OCI-LY1 (cell line): ENCODE results near the gene INTS7.
"Not testable (repeated sequence)": the region's sequence is repeated elsewhere in the genome, so short reads cannot be mapped to it uniquely, and the experiment has no call there.

Experiments used
- H2AFZ ChIP-seq: fragments of 200-600 bp; sonication (generic), shearing (Covaris generic); 2 replicates; pipeline ENCODE4 v1.6.0; 2014; ENCODE audit warnings: antibody characterized with exemption, mild to moderate bottlenecking, low read length
- H3F3A ChIP-seq: fragments of 200-600 bp; sonication (generic), shearing (Covaris generic); 2 replicates; pipeline ENCODE4 v1.6.0; 2014; ENCODE audit warnings: mild to moderate bottlenecking, antibody characterized with exemption, low read length, moderate library complexity; ENCODE audit not compliant: insufficient read depth
- H3K27ac ChIP-seq: fragments of 200-600 bp; sonication (generic); 2 replicates; pipeline ENCODE4 v1.5.1; 2014; ENCODE audit warnings: low read length, mixed run types, mild to moderate bottlenecking, low read depth; ENCODE audit not compliant: poor library complexity, severe bottlenecking
- H3K27me3 ChIP-seq: fragments of 200-600 bp; sonication (generic); 2 replicates; pipeline ENCODE4 v1.6.0; 2014; ENCODE audit warnings: antibody characterized with exemption, mild to moderate bottlenecking, low read length, moderate library complexity; ENCODE audit not compliant: insufficient read depth
- H3K36me3 ChIP-seq: fragments of 200-600 bp; sonication (generic); 2 replicates; pipeline ENCODE4 v1.6.1; 2014; ENCODE audit warnings: mild to moderate bottlenecking, antibody characterized with exemption, low read length, moderate library complexity, mixed read lengths; ENCODE audit not compliant: insufficient read depth
- H3K4me1 ChIP-seq: fragments of 200-600 bp; sonication (generic); 2 replicates; pipeline ENCODE4 v1.5.1; 2014; ENCODE audit warnings: mild to moderate bottlenecking, low read length, moderate library complexity; ENCODE audit not compliant: insufficient read depth, severe bottlenecking
- H3K4me2 ChIP-seq: fragments of 200-600 bp; sonication (generic), shearing (Covaris generic); 2 replicates; pipeline ENCODE4 v1.6.1; 2014; ENCODE audit warnings: low read length
- H3K4me3 ChIP-seq: fragments of 200-600 bp; sonication (generic); 2 replicates; pipeline ENCODE4 v1.5.1; 2014; ENCODE audit warnings: low read length, low read depth, mild to moderate bottlenecking, mixed read lengths; ENCODE audit not compliant: poor library complexity, severe bottlenecking
- H3K79me2 ChIP-seq: fragments of 200-600 bp; shearing (Covaris generic); 2 replicates; pipeline ENCODE4 v1.6.1; 2016; ENCODE audit warnings: mixed run types, low read length, mixed read lengths; ENCODE audit not compliant: insufficient read depth
- H3K9ac ChIP-seq: fragments of 200-600 bp; sonication (generic), shearing (Covaris generic); 2 replicates; pipeline ENCODE4 v1.6.1; 2014; ENCODE audit warnings: mild to moderate bottlenecking, low read length, mixed read lengths
- H3K9me2 ChIP-seq: fragments of 200-600 bp; sonication (generic), shearing (Covaris generic); 2 replicates; pipeline ENCODE4 v1.6.1; 2014; ENCODE audit warnings: low read depth, mild to moderate bottlenecking, low read length, mixed read lengths
- H3K9me3 ChIP-seq: fragments of 200-600 bp; shearing (Covaris generic); 2 replicates; pipeline ENCODE4 v1.6.1; 2014; ENCODE audit warnings: low read length, mixed read lengths
- H4K20me1 ChIP-seq: fragments of 200-600 bp; sonication (generic), shearing (Covaris generic); 2 replicates; pipeline ENCODE4 v1.6.0; 2016; ENCODE audit warnings: mild to moderate bottlenecking, low read length; ENCODE audit not compliant: insufficient read depth
- CTCF ChIP-seq: fragments of 200-600 bp; sonication (generic), shearing (Covaris generic); IDR thresholded peaks from 2 replicates; pipeline ENCODE4 v1.5.1; 2017; ENCODE audit warnings: mild to moderate bottlenecking, antibody characterized with exemption, low read length, moderate library complexity, mixed read lengths
- EZH2 ChIP-seq: fragments of 200-600 bp; sonication (generic), shearing (Covaris generic); IDR thresholded peaks from 2 replicates; pipeline ENCODE4 v1.8.0; 2017; ENCODE audit warnings: borderline replicate concordance, mixed run types, mild to moderate bottlenecking, antibody characterized with exemption, low read length, moderate library complexity, mixed read lengths

INTS7 gene

GRCh38 chr1:211918843-211919414, 116.4 kb downstream of the INTS7 start:
- TF ChIP-seq EZH2: no peak
- TF ChIP-seq CTCF: no peak
- no peaks in the 10 kb centered on the region for H3K4me1 ChIP-seq
- H3K4me3 ChIP-seq: no peak overlapping the region
- H3F3A ChIP-seq: no peaks in the 10 kb centered on the region
- no peak overlapping the region for H3K9ac ChIP-seq
- no peaks in the 10 kb centered on the region for H3K27me3 ChIP-seq
- no peak overlapping the region for H2AFZ ChIP-seq
- H3K9me2 ChIP-seq: no peaks in the 10 kb centered on the region
- H3K4me2 ChIP-seq: no peak overlapping the region
- no peak overlapping the region for H3K27ac ChIP-seq
- no peaks in the 10 kb centered on the region for H3K36me3 ChIP-seq
- H4K20me1 ChIP-seq: no peaks in the 10 kb centered on the region
- no peaks in the 10 kb centered on the region for H3K9me3 ChIP-seq
- H3K79me2 ChIP-seq: no peaks in the 10 kb centered on the region

GRCh38 chr1:211916458-211916857, 118.9 kb downstream of the INTS7 start:
- not testable (repeated sequence) for H3K9me2 ChIP-seq, H3K27me3 ChIP-seq, H3F3A ChIP-seq, H3K36me3 ChIP-seq, H4K20me1 ChIP-seq, H3K4me1 ChIP-seq, H3K27ac ChIP-seq, H3K79me2 ChIP-seq, H3K9me3 ChIP-seq, H2AFZ ChIP-seq, H3K4me2 ChIP-seq, H3K4me3 ChIP-seq, H3K9ac ChIP-seq

GRCh38 chr1:211915924-211916323, 119.4 kb downstream of the INTS7 start:
- TF ChIP-seq CTCF: no peak
- TF ChIP-seq EZH2: no peak
- H3K79me2 ChIP-seq: no peaks in the 10 kb centered on the region
- H2AFZ ChIP-seq: no peak overlapping the region
- no peak overlapping the region for H3K4me2 ChIP-seq
- no peaks in the 10 kb centered on the region for H3K4me1 ChIP-seq
- H3K27ac ChIP-seq: no peak overlapping the region
- no peaks in the 10 kb centered on the region for H3F3A ChIP-seq
- no peak overlapping the region for H3K4me3 ChIP-seq
- no peak overlapping the region for H3K9ac ChIP-seq
- H3K9me2 ChIP-seq: no peaks in the 10 kb centered on the region
- H3K27me3 ChIP-seq: no peaks in the 10 kb centered on the region
- H3K9me3 ChIP-seq: no peaks in the 10 kb centered on the region
- H4K20me1 ChIP-seq: no peaks in the 10 kb centered on the region
- no peaks in the 10 kb centered on the region for H3K36me3 ChIP-seq

GRCh38 chr1:211912844-211913432, 122.4 kb downstream of the INTS7 start:
- no peak overlapping the region for H3K27ac ChIP-seq
- H4K20me1 ChIP-seq: no peaks in the 10 kb centered on the region
- no peaks in the 10 kb centered on the region for H3K9me3 ChIP-seq
- no peaks in the 10 kb centered on the region for H3K9me2 ChIP-seq
- no peaks in the 10 kb centered on the region for H3K27me3 ChIP-seq
- no peak overlapping the region for H3K9ac ChIP-seq
- no peaks in the 10 kb centered on the region for H3F3A ChIP-seq
- H3K4me1 ChIP-seq: no peaks in the 10 kb centered on the region
- no peak overlapping the region for H2AFZ ChIP-seq
- H3K79me2 ChIP-seq: no peaks in the 10 kb centered on the region
- H3K36me3 ChIP-seq: no peaks in the 10 kb centered on the region
- H3K4me3 ChIP-seq: no peak overlapping the region
- H3K4me2 ChIP-seq: no peak overlapping the region
- TF ChIP-seq EZH2: no peak
- TF ChIP-seq CTCF: no peak
